ENCODE measurements around the gene CFAP99.

- TF ChIP-seq EZH2phosphoT487 (IDR thresholded peaks at IDR 0.05) = no peak
- no peak for TF ChIP-seq CTCF (IDR thresholded peaks at IDR 0.05)
- no peak for TF ChIP-seq EZH2 (IDR thresholded peaks at IDR 0.05)
Observed at GRCh38 chr4:2449511-2450392, 31.0 kb downstream of the CFAP99 start.
